HFFc6 (cell line): ENCODE measurements around the gene SLC22A12. TPM values are rescaled to one million over a fixed set of nuclear protein-coding genes. Genes with fewer than 3 reads are reported as not detected.

Source experiments
- DNase-seq: peaks from one replicate; pipeline ENCODE4 v3.0.0-alpha.2; 2018
- H3K27ac Mint-ChIP-seq: 2 replicates; pipeline ENCODE4 v1.8.0; 2020; ENCODE audit warnings: mild to moderate bottlenecking, mixed read lengths
- H3K27me3 Mint-ChIP-seq: 2 replicates; pipeline ENCODE4 v1.8.0; 2021; ENCODE audit warnings: mild to moderate bottlenecking, moderate library complexity, mixed read lengths; ENCODE audit not compliant: insufficient read depth
- H3K36me3 Mint-ChIP-seq: 2 replicates; pipeline ENCODE4 v1.8.0; 2021; ENCODE audit warnings: low read depth, mixed read lengths
- H3K4me1 Mint-ChIP-seq: 2 replicates; pipeline ENCODE4 v1.8.0; 2020; ENCODE audit warnings: low read depth, mixed read lengths
- H3K4me3 Mint-ChIP-seq: 2 replicates; pipeline ENCODE4 v1.8.0; 2020; ENCODE audit warnings: mild to moderate bottlenecking, moderate library complexity, mixed read lengths
- H3K9me3 Mint-ChIP-seq: 2 replicates; pipeline ENCODE4 v1.8.0; 2020; ENCODE audit warnings: mild to moderate bottlenecking, mixed read lengths
- CTCF ChIP-seq: fragments of 200-600 bp; sonication (generic); IDR thresholded peaks from 2 replicates; pipeline ENCODE4 v1.5.0; 2021; ENCODE audit warnings: antibody characterized with exemption, mild to moderate bottlenecking
- total RNA-seq, 6 experiments: library from RNA; stranded (reverse); fragmentation: NEBNext Ultra II Directional; extraction: Animal tissue kit (Norgen Biotek cat#: 25700); gene quantifications; 2 replicates in 1 of 6; 3 replicates in 5 of 6; pipeline ENCODE4 v1.2.3, GENCODE V29; 2021

The SLC22A12 gene
- total RNA-seq, 6 experiments from 2014 or later, result not detected

GRCh38 chr11:64632654-64633053 is 41.6 kb downstream of the SLC22A12 start:
- Mint-ChIP-seq H3K4me3 (no peak overlapping the region), H3K4me1 (no peaks in the 10 kb centered on the region), H3K9me3 (no peaks in the 10 kb centered on the region), H3K36me3 (no peaks in the 10 kb centered on the region), H3K27me3 (peaks cover 52% of the 10 kb centered on the region), H3K27ac (no peak overlapping the region)
- TF ChIP-seq CTCF, result no peak
- DNase-seq, result no peak

- Mint-ChIP-seq H3K36me3 (no peaks in the 10 kb centered on the region), H3K27ac (no peak overlapping the region)
Observed at GRCh38 chr11:64633555-64634159, 42.6 kb downstream of the SLC22A12 start.

GRCh38 chr11:64637334-64638017 is 46.5 kb downstream of the SLC22A12 start:
- Mint-ChIP-seq H3K27ac (no peak overlapping the region), H3K4me1 (no peaks in the 10 kb centered on the region), H3K36me3 (no peaks in the 10 kb centered on the region), H3K4me3 (no peak overlapping the region), H3K27me3 (peaks cover 24% of the 10 kb centered on the region), H3K9me3 (no peaks in the 10 kb centered on the region)
- TF ChIP-seq CTCF, result no peak
- DNase-seq, result no peak

More at GRCh38 chr11:64633555-64634159, 42.6 kb downstream of the SLC22A12 start:
- Mint-ChIP-seq H3K4me3 (no peak overlapping the region), H3K9me3 (no peaks in the 10 kb centered on the region), H3K27me3 (peaks cover 45% of the 10 kb centered on the region), H3K4me1 (no peaks in the 10 kb centered on the region)
- no peak for TF ChIP-seq CTCF
- no peak for DNase-seq

GRCh38 chr11:64638018-64638665 is 47.1 kb downstream of the SLC22A12 start:
- Mint-ChIP-seq H3K27ac (no peak overlapping the region), H3K4me3 (no peak overlapping the region), H3K36me3 (no peaks in the 10 kb centered on the region), H3K4me1 (no peaks in the 10 kb centered on the region), H3K27me3 (peaks cover 21% of the 10 kb centered on the region), H3K9me3 (no peaks in the 10 kb centered on the region)
- TF ChIP-seq CTCF, result no peak
- no peak for DNase-seq

- no peaks in the 10 kb centered on the region for H3K9me3 Mint-ChIP-seq
- TF ChIP-seq CTCF, result no peak
- peaks cover 16% of the 10 kb centered on the region for H3K27me3 Mint-ChIP-seq
- H3K27ac Mint-ChIP-seq, result no peak overlapping the region
- H3K4me1 Mint-ChIP-seq, result no peaks in the 10 kb centered on the region
- no peak overlapping the region for H3K4me3 Mint-ChIP-seq
- H3K36me3 Mint-ChIP-seq, result no peaks in the 10 kb centered on the region
- no peak for DNase-seq
Observed at GRCh38 chr11:64638829-64639228, 47.8 kb downstream of the SLC22A12 start.
